A549 (cell line): Measurements from ENCODE around the gene CLCN4. TPM values are rescaled to one million over a fixed set of nuclear protein-coding genes. Genes with fewer than 3 reads are reported as not detected.

Experiments
- ATAC-seq, 2 experiments: fragments of 200-7000 bp in 1 of 2; fragments of >200 bp in 1 of 2; cut with Nextera tagmentation in 1 of 2; cut with Tn5 transposase in 1 of 2; 3 replicates each; pipeline versions ENCODE4 v1.8.0 to v1.9.1; 2018 to 2020; ENCODE audit warnings: mild to moderate bottlenecking in 1 of 2, moderate library complexity in 1 of 2
- CTCF ChIA-PET: fragments of 300-600 bp; sonication (Branson Sonifier 250); formaldehyde crosslinking; extraction: SDS; loops from one replicate; lab custom pipeline; 2021; ENCODE audit warnings: antibody characterized with exemption, inconsistent platforms; lab: Yijun Ruan, JAX
- POLR2A ChIA-PET: fragments of 350-600 bp; formaldehyde crosslinking; extraction: SDS; loops from one replicate; lab custom pipeline; 2021; ENCODE audit warnings: antibody characterized with exemption, inconsistent platforms; lab: Yijun Ruan, JAX
- DNase-seq, 2 experiments: peaks; one replicate each; pipeline versions ENCODE4 v3.0.0 to v3.0.0-alpha.2; 2011 to 2016; ENCODE audit warnings: low read depth in 1 of 2, low spot score in 1 of 2
- FAIRE-seq: peaks from 2 replicates; lab custom pipeline; 2011; peaks lifted over from hg19 to GRCh38; lab: Jason Lieb, UNC
- H3K27ac ChIP-seq, 2 experiments: fragments of >200 bp; sonication (Bioruptor Twin); formaldehyde crosslinking; 3 replicates each; pipeline ENCODE4 v1.5.1; 2016 to 2017
- H3K4me1 ChIP-seq: fragments of >200 bp; sonication (Bioruptor Twin); formaldehyde crosslinking; 3 replicates; pipeline ENCODE4 v1.6.1; 2016
- H3K4me2 ChIP-seq: fragments of >200 bp; sonication (Bioruptor Twin); formaldehyde crosslinking; 3 replicates; pipeline ENCODE4 v1.6.1; 2016
- H3K4me3 ChIP-seq: fragments of >200 bp; sonication (Bioruptor Twin); formaldehyde crosslinking; 3 replicates; pipeline ENCODE4 v1.5.1; 2016
- H3K9me3 ChIP-seq: fragments of >200 bp; sonication (Bioruptor Twin); formaldehyde crosslinking; 3 replicates; pipeline ENCODE4 v1.6.1; 2016
- CBX8 ChIP-seq: fragments of 200-600 bp; sonication (generic); IDR thresholded peaks from 2 replicates; pipeline ENCODE4 v1.6.1; 2016
- CEBPB ChIP-seq, 2 experiments: fragments of >200 bp in 1 of 2; sonication (Bioruptor Twin) in 1 of 2; formaldehyde crosslinking in 1 of 2; IDR thresholded peaks; 2 replicates each; pipeline ENCODE4 v1.6.1; 2012 to 2016
- CHD2 ChIP-seq: fragments of 150-350 bp; IDR thresholded peaks from 2 replicates; pipeline ENCODE4 v1.6.1; 2014; ENCODE audit warnings: low read length; ENCODE audit not compliant: partially characterized antibody
- EHMT2 ChIP-seq: fragments of 200-600 bp; sonication (generic); IDR thresholded peaks from 2 replicates; pipeline ENCODE4 v1.6.1; 2016; ENCODE audit warnings: antibody characterized with exemption, low read depth, mild to moderate bottlenecking, moderate library complexity
- FOSB ChIP-seq: fragments of 250-450 bp; sonication (Bioruptor Pico); IDR thresholded peaks from 2 replicates; pipeline ENCODE4 v1.5.0; 2020; ENCODE audit warnings: mild to moderate bottlenecking, moderate library complexity
- FOXS1 ChIP-seq: fragments of 250-450 bp; sonication (Bioruptor Pico); IDR thresholded peaks from 2 replicates; pipeline ENCODE4 v1.5.0; 2020; ENCODE audit warnings: mild to moderate bottlenecking, moderate library complexity
- GATA3 ChIP-seq: IDR thresholded peaks from 2 replicates; pipeline ENCODE4 v1.6.1; 2012; ENCODE audit warnings: borderline replicate concordance
- HEYL ChIP-seq: fragments of 250-450 bp; sonication (Bioruptor Pico); IDR thresholded peaks from 2 replicates; pipeline ENCODE4 v1.8.0; 2021; ENCODE audit warnings: mild to moderate bottlenecking, moderate library complexity
- JUN ChIP-seq, 2 experiments: fragments of >200 bp; sonication (Bioruptor Twin); formaldehyde crosslinking; IDR thresholded peaks; 2 replicates in 1 of 2; 3 replicates in 1 of 2; pipeline ENCODE4 v1.6.1; 2016 to 2017
- JUNB ChIP-seq: fragments of >200 bp; sonication (Bioruptor Twin); formaldehyde crosslinking; IDR thresholded peaks from 2 replicates; pipeline ENCODE4 v1.6.1; 2016
- KDM1A ChIP-seq: fragments of 200-600 bp; sonication (generic); IDR thresholded peaks from 2 replicates; pipeline ENCODE4 v1.6.1; 2016; ENCODE audit warnings: low read depth, mild to moderate bottlenecking
- KDM5A ChIP-seq: fragments of 200-600 bp; sonication (generic); IDR thresholded peaks from 2 replicates; pipeline ENCODE4 v1.6.1; 2016; ENCODE audit warnings: antibody characterized with exemption, mild to moderate bottlenecking
- MAZ ChIP-seq: fragments of 150-350 bp; IDR thresholded peaks from 2 replicates; pipeline ENCODE4 v1.6.1; 2014; ENCODE audit warnings: antibody characterized with exemption, low read depth, low read length, borderline replicate concordance
- NFE2L2 ChIP-seq: fragments of 150-350 bp; conservative IDR thresholded peaks from 2 replicates; pipeline ENCODE4 v1.6.1; 2014; ENCODE audit warnings: low read length
- NR3C1 ChIP-seq: fragments of >200 bp; sonication (Bioruptor Twin); formaldehyde crosslinking; IDR thresholded peaks from 3 replicates; pipeline ENCODE4 v1.6.1; 2017
- POLR2AphosphoS2 ChIP-seq: conservative IDR thresholded peaks from 2 replicates; pipeline ENCODE4 v1.6.1; 2012; ENCODE audit warnings: low read length, improper control_type of control experiment, inconsistent platforms
- RAD21 ChIP-seq, 2 experiments: fragments of >200 bp in 1 of 2; sonication (Bioruptor Twin) in 1 of 2; formaldehyde crosslinking in 1 of 2; IDR thresholded peaks in 1 of 2; conservative IDR thresholded peaks in 1 of 2; 2 replicates in 1 of 2; 3 replicates in 1 of 2; pipeline ENCODE4 v1.6.1; 2012 to 2018; ENCODE audit warnings: inconsistent platforms in 1 of 2
- RCOR1 ChIP-seq: fragments of 150-350 bp; IDR thresholded peaks from 2 replicates; pipeline ENCODE4 v1.6.1; 2014; ENCODE audit warnings: antibody characterized with exemption, low read length, low read depth
- RFX5 ChIP-seq: fragments of 450-650 bp; IDR thresholded peaks from 2 replicates; pipeline ENCODE4 v1.7.1; 2014; ENCODE audit warnings: antibody characterized with exemption, mild to moderate bottlenecking, moderate library complexity
- SREBF2 ChIP-seq: fragments of 450-650 bp; IDR thresholded peaks from 2 replicates; pipeline ENCODE4 v1.6.1; 2014; ENCODE audit warnings: mild to moderate bottlenecking, moderate library complexity
- TFCP2L1 ChIP-seq: fragments of 250-450 bp; sonication (Bioruptor Pico); IDR thresholded peaks from 2 replicates; pipeline ENCODE4 v1.5.0; 2021; ENCODE audit warnings: mild to moderate bottlenecking
- ZC3H11A ChIP-seq: fragments of 450-650 bp; IDR thresholded peaks from 2 replicates; pipeline ENCODE4 v1.6.1; 2014; ENCODE audit warnings: antibody characterized with exemption, mild to moderate bottlenecking
- ZFP36 ChIP-seq: fragments of 450-650 bp; IDR thresholded peaks from 2 replicates; pipeline ENCODE4 v1.6.1; 2014; ENCODE audit warnings: borderline replicate concordance; ENCODE audit not compliant: partially characterized antibody
- polyA plus RNA-seq, 4 experiments: library from polyadenylated mRNA; depleted of rRNA in 3 of 4; stranded (reverse); fragments of >200 nt; fragmentation: RNase III in 1 of 4; extraction: RNeasy Plus Mini Kit Qiagen cat#74134 plus additional on column Dnase treatment in 1 of 4; gene quantifications; 2 replicates in 3 of 4; 3 replicates in 1 of 4; pipeline ENCODE4 v1.2.3, GENCODE V29; 2011 to 2017
- TF ChIP-seq, protein P1 (sequence below): fragments of 250-450 bp; sonication (Bioruptor Pico); IDR thresholded peaks from 2 replicates; pipeline ENCODE4 v1.5.0; 2020; ENCODE audit warnings: low read depth, mild to moderate bottlenecking, moderate library complexity
- TF ChIP-seq, protein P2 (sequence below): IDR thresholded peaks from 2 replicates; pipeline ENCODE4 v1.6.1; 2012; ENCODE audit warnings: low read depth, borderline replicate concordance
- TF ChIP-seq, protein P3 (sequence below): fragments of >200 bp; sonication (Bioruptor Twin); formaldehyde crosslinking; IDR thresholded peaks from 3 replicates; pipeline ENCODE4 v1.5.1; 2016
- TF ChIP-seq, protein P4 (sequence below): IDR thresholded peaks from 2 replicates; pipeline ENCODE4 v1.6.1; 2012

The CLCN4 gene
- polyA plus RNA-seq, 2 of the 4 experiments (the other 2 are of a cell fraction): 2.8 to 4.7 TPM

DNA sequence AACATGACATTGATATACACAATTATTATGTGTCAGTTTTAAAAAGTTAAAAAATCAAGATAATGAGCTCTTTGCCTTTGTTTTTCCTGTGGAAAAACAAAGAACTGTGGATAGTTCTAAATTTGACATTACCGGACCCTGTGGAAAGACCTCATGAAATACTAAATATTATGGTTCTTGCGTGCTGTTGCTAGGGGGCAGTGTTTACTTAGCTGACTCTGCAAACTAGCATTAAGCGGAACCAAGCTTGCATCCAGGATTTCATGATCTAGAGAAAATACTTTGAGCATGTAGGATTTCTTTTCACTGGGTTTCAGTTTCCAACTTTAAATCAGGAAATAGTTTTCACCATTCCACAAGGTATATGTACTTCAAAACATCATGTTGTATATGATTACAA, 33.6 kb downstream of the CLCN4 start (continued):
- TF ChIP-seq KDM5A (no peak), ZFP36 (no peak), RAD21 (conservative IDR thresholded peaks at IDR 0.05 in 1 of 2, IDR thresholded peaks at IDR 0.05 in 1 of 2) (peak; percentile 89 to 94), NR3C1 (no peak), POLR2AphosphoS2 (no peak), RCOR1 (no peak), JUNB (no peak), JUN (IDR thresholded peaks at IDR 0.05) (no peak), NFE2L2 (peak; percentile 83), TFCP2L1 (CRISPR knock-in tag) (no peak), HEYL (CRISPR knock-in tag) (no peak)
- TF ChIP-seq, protein P1, sequence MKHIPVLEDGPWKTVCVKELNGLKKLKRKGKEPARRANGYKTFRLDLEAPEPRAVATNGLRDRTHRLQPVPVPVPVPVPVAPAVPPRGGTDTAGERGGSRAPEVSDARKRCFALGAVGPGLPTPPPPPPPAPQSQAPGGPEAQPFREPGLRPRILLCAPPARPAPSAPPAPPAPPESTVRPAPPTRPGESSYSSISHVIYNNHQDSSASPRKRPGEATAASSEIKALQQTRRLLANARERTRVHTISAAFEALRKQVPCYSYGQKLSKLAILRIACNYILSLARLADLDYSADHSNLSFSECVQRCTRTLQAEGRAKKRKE (CRISPR knock-in tag): no peak
- TF ChIP-seq, protein P2, sequence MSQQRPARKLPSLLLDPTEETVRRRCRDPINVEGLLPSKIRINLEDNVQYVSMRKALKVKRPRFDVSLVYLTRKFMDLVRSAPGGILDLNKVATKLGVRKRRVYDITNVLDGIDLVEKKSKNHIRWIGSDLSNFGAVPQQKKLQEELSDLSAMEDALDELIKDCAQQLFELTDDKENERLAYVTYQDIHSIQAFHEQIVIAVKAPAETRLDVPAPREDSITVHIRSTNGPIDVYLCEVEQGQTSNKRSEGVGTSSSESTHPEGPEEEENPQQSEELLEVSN: no peak
- TF ChIP-seq, protein P3, sequence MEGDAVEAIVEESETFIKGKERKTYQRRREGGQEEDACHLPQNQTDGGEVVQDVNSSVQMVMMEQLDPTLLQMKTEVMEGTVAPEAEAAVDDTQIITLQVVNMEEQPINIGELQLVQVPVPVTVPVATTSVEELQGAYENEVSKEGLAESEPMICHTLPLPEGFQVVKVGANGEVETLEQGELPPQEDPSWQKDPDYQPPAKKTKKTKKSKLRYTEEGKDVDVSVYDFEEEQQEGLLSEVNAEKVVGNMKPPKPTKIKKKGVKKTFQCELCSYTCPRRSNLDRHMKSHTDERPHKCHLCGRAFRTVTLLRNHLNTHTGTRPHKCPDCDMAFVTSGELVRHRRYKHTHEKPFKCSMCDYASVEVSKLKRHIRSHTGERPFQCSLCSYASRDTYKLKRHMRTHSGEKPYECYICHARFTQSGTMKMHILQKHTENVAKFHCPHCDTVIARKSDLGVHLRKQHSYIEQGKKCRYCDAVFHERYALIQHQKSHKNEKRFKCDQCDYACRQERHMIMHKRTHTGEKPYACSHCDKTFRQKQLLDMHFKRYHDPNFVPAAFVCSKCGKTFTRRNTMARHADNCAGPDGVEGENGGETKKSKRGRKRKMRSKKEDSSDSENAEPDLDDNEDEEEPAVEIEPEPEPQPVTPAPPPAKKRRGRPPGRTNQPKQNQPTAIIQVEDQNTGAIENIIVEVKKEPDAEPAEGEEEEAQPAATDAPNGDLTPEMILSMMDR: peak; percentile 83

DNA sequence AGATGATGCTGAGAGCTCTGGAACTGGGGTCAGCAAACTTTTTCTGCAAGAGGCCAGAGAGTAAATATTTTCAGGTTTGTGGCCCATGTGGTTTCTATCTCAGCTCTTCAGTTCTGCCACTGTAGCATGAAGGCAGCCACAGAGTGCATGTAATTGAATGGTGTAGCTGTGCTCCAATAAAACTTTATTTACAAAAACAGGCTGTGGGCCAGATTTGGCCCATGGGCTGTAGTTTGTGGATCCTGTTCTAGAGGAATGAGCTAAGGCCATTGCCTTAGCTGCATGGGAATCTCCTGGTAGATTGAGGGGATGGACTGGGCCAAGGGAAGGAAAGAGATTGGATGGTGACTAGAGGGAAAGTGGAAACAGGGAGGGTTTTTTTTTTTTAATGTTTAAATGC, 36.8 kb downstream of the CLCN4 start:
- H3K4me2 ChIP-seq: no peak overlapping the region
- ChIA-PET POLR2A (no interaction called here), CTCF (interaction anchor here (0.6 to 2.5 kb wide), 5 partner anchors 74 to 1545 kb away, joined by 3 to 17 read pairs (median 6); no protein-coding TSS in a partner anchor)
- peak overlapping the region in 1 of 2 experiments; percentile 39; a peak in 1 of 6 replicates for H3K27ac ChIP-seq
- H3K9me3 ChIP-seq: no peaks in the 10 kb centered on the region
- FAIRE-seq (no peak), ATAC-seq (no peak), DNase-seq (no peak)
- peaks cover 14% of the 10 kb centered on the region for H3K4me1 ChIP-seq
- no peak for TF ChIP-seq FOXS1 (CRISPR knock-in tag)
- TF ChIP-seq, protein P4, sequence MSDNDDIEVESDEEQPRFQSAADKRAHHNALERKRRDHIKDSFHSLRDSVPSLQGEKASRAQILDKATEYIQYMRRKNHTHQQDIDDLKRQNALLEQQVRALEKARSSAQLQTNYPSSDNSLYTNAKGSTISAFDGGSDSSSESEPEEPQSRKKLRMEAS: no peak
- no peak for TF ChIP-seq NFE2L2
- no peak for TF ChIP-seq RFX5
- TF ChIP-seq SREBF2: no peak
- TF ChIP-seq ZC3H11A: no peak
- TF ChIP-seq KDM1A: no peak
- no peak for TF ChIP-seq CEBPB (IDR thresholded peaks at IDR 0.05)
- no peak for TF ChIP-seq FOSB (CRISPR knock-in tag)
- TF ChIP-seq TFCP2L1 (CRISPR knock-in tag): no peak
- TF ChIP-seq JUNB: no peak
- no peak for TF ChIP-seq EHMT2
- TF ChIP-seq CHD2: no peak
- TF ChIP-seq MAZ: no peak
- no peak for TF ChIP-seq CBX8
- no peak for TF ChIP-seq GATA3
- no peak overlapping the region for H3K4me3 ChIP-seq
